ENCODE data around the gene NEU2.

NEU2 gene

GRCh38 chr2:233007270-233007669, 25.2 kb upstream of the NEU2 start:
- Histone ChIP-seq H3K27me3 (peaks cover 24% of the 10 kb centered on the region), H3K36me3 (no peaks in the 10 kb centered on the region), H3K4me1 (ENCODE audit: control insufficient read depth in 1 of 2, insufficient read depth in 1 of 2, low read depth in 1 of 2, low read length in 1 of 2) (no peaks in the 10 kb centered on the region), H3K27ac (no peak overlapping the region), H3K4me3 (ENCODE audit: low read depth in 1 of 2, low read length in 1 of 2) (no peak overlapping the region), H3K9me3 (no peaks in the 10 kb centered on the region)
- TF ChIP-seq CTCF (IDR thresholded peaks at IDR 0.05) = no peak

- no peak for TF ChIP-seq CTCF (IDR thresholded peaks at IDR 0.05)
These were observed 24.7 kb upstream of the NEU2 start for GRCh38 chr2:233007739-233008138.

DNA sequence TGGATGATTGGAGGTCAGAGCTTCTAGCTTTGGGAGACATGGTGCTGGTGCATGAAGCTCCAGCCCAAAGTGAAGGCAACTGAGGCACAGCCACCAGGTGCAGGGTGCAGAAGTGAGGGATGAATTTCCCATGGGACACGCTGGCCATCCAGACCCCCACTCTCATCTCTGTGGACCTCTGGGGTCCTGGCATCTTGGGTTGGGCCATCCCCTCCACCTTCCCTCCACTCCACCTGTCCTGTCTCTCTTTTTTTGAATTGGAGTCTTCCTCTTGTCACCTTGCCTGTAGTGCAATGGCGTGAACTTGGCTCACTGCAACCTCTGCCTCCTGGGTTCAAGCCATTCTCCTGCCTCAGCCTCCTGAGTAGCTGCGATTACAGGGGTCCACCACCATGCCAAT, 22.8 kb upstream of the NEU2 start:
- Histone ChIP-seq H3K4me3 (ENCODE audit: low read depth in 1 of 2, low read length in 1 of 2) (no peak overlapping the region), H3K4me1 (ENCODE audit: control insufficient read depth in 1 of 2, insufficient read depth in 1 of 2, low read depth in 1 of 2, low read length in 1 of 2) (no peaks in the 10 kb centered on the region), H3K36me3 (no peaks in the 10 kb centered on the region), H3K27ac (no peak overlapping the region), H3K27me3 (peaks cover 32% of the 10 kb centered on the region), H3K9me3 (no peaks in the 10 kb centered on the region)
- no peak for TF ChIP-seq CTCF (IDR thresholded peaks at IDR 0.05)

More at GRCh38 chr2:233007739-233008138, 24.7 kb upstream of the NEU2 start:
- H3K27ac ChIP-seq = no peak overlapping the region
- H3K27me3 ChIP-seq = peaks cover 28% of the 10 kb centered on the region
- H3K4me1 ChIP-seq (ENCODE audit: control insufficient read depth in 1 of 2, insufficient read depth in 1 of 2, low read depth in 1 of 2, low read length in 1 of 2) = no peaks in the 10 kb centered on the region
- no peaks in the 10 kb centered on the region for H3K36me3 ChIP-seq
- no peak overlapping the region for H3K4me3 ChIP-seq (ENCODE audit: low read depth in 1 of 2, low read length in 1 of 2)
- no peaks in the 10 kb centered on the region for H3K9me3 ChIP-seq

DNA sequence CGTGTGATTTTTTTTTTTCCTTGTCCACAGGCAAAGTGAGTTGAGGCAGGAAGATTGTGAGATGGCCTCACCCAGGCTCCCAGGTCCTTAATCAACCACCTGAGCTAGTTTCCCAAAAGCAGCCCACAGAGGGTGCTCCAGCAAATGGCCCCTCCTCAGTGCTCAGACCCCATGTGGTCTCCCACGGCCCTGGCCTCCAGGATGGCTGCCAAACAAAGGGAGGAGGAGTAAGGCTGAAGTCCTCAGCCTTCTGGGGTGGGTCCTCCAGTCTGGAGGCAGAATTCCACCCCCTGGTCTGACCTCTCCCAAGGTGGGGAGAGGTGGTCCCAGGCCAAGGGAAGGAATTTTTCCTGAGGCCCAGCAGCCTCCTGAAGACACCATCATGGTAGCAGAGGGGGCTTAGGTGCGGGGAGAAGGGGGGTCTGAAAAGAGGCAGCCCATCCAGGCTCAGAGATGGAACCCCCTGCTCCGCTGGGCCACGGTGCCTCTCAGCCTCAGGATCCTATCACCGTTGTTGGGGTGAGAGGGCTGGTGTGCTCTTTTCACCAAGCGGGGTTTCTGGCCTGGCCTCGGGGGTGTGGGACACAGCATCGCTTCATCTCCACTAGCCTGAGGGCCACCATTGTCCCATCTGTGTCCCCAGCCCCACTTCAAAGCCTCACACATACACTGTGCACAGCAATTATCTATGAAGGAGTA, 21.8 kb upstream of the NEU2 start:
- no peak for TF ChIP-seq CTCF (IDR thresholded peaks at IDR 0.05)
- Histone ChIP-seq H3K36me3 (no peaks in the 10 kb centered on the region), H3K27ac (no peak overlapping the region), H3K4me1 (ENCODE audit: control insufficient read depth in 1 of 2, insufficient read depth in 1 of 2, low read depth in 1 of 2, low read length in 1 of 2) (no peaks in the 10 kb centered on the region), H3K9me3 (no peaks in the 10 kb centered on the region), H3K27me3 (peaks cover 24% of the 10 kb centered on the region), H3K4me3 (ENCODE audit: low read depth in 1 of 2, low read length in 1 of 2) (no peak overlapping the region)

DNA sequence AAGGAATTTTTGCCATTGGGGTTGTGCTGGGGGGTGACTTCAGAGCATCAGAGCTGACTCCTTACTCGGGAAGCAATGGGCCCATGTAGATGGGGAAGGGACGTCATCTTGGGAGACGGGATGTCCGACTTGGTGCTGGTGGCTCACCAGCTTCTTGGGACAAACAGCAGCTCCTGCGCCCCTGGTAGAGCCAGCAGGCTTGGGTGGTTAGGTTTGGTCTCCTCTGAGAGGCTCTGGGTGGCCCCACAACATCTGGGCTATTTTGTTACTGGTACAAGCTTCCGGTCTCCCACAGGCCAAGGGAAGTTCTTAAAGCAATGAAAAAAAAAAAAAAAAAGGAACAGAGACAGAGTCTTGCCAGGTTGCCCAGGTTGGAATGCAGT, 21.2 kb upstream of the NEU2 start:
- no peaks in the 10 kb centered on the region for H3K36me3 ChIP-seq
- no peaks in the 10 kb centered on the region for H3K4me1 ChIP-seq (ENCODE audit: control insufficient read depth in 1 of 2, insufficient read depth in 1 of 2, low read depth in 1 of 2, low read length in 1 of 2)
- no peaks in the 10 kb centered on the region for H3K9me3 ChIP-seq
- no peak for TF ChIP-seq CTCF (IDR thresholded peaks at IDR 0.05)
- H3K4me3 ChIP-seq (ENCODE audit: low read depth in 1 of 2, low read length in 1 of 2) = no peak overlapping the region
- H3K27me3 ChIP-seq = peaks cover 19% of the 10 kb centered on the region
- H3K27ac ChIP-seq = no peak overlapping the region
